Panc1 (cell line): ENCODE measurements around the gene GLI1. TPM values are rescaled to one million over a fixed set of nuclear protein-coding genes. Genes with fewer than 3 reads are reported as not detected.

Experiments
- ATAC-seq: fragments of 200-7000 bp; cut with Tn5 transposase; 2 replicates; pipeline ENCODE4 v1.9.1; 2020; ENCODE audit warnings: mild to moderate bottlenecking, moderate library complexity
- BruUV-seq: library from RNA; stranded (reverse); fragments of 400-500 nt; replicated peaks from 2 replicates; lab custom pipeline; 2021; lab: Mats Ljungman, UMichigan
- CTCF ChIA-PET: fragments of 300-600 bp; sonication (Branson Sonifier 250); formaldehyde crosslinking; loops from one replicate; lab custom pipeline; 2022; ENCODE audit warnings: antibody characterized with exemption; lab: Charles Lee
- POLR2A ChIA-PET: fragments of 300-600 bp; sonication (Branson Sonifier 250); formaldehyde crosslinking; loops from one replicate; lab custom pipeline; 2022; ENCODE audit warnings: antibody characterized with exemption; lab: Charles Lee
- DNase-seq: peaks from one replicate; pipeline ENCODE4 v3.0.0-alpha.2; 2010; ENCODE audit warnings: low read depth, low spot score
- H3K27ac ChIP-seq: 2 replicates; pipeline ENCODE4 v1.5.1; 2011; ENCODE audit warnings: mild to moderate bottlenecking, low read length, inconsistent platforms
- H3K27me3 ChIP-seq: fragments of 200-500 bp; sonication (Bioruptor generic); 2 replicates; pipeline ENCODE4 v1.6.0; 2014; ENCODE audit warnings: low read length, inconsistent platforms; ENCODE audit not compliant: control insufficient read depth, insufficient read depth
- H3K36me3 ChIP-seq: fragments of 200-500 bp; sonication (Bioruptor generic); 2 replicates; pipeline ENCODE4 v1.5.1; 2014; ENCODE audit warnings: inconsistent platforms, mild to moderate bottlenecking, low read length, moderate library complexity; ENCODE audit not compliant: control insufficient read depth, insufficient read depth
- H3K4me1 ChIP-seq: 2 replicates; pipeline ENCODE4 v1.5.1; 2011; ENCODE audit warnings: inconsistent platforms, mild to moderate bottlenecking, low read length, moderate library complexity; ENCODE audit not compliant: control insufficient read depth, insufficient read depth
- H3K4me3 ChIP-seq, 2 experiments: 2 replicates each; pipeline ENCODE4 v1.5.1; 2011 to 2012; ENCODE audit warnings: low read depth in 2 of 2, low read length in 2 of 2, mild to moderate bottlenecking in 2 of 2, inconsistent platforms in 1 of 2, moderate library complexity in 1 of 2
- H3K9me3 ChIP-seq: fragments of 200-500 bp; sonication (Bioruptor generic); 2 replicates; pipeline ENCODE4 v1.5.1; 2014; ENCODE audit warnings: low read depth, mild to moderate bottlenecking, inconsistent platforms, low read length, moderate library complexity; ENCODE audit not compliant: control insufficient read depth, insufficient read depth
- CTCF ChIP-seq: fragments of 450-650 bp; IDR thresholded peaks from 2 replicates; pipeline ENCODE4 v1.5.1; 2017; ENCODE audit warnings: mild to moderate bottlenecking
- POLR2AphosphoS5 ChIP-seq: IDR thresholded peaks from 2 replicates; pipeline ENCODE4 v1.6.1; 2012; ENCODE audit warnings: mild to moderate bottlenecking, low read depth, low read length, moderate library complexity
- REST ChIP-seq, 2 experiments: IDR thresholded peaks; 2 replicates each; pipeline ENCODE4 v1.6.1; 2011 to 2012; ENCODE audit warnings: low read depth in 2 of 2, control low read depth in 1 of 2, low read length in 1 of 2, mild to moderate bottlenecking in 1 of 2, moderate library complexity in 1 of 2; ENCODE audit not compliant: insufficient read depth in 1 of 2
- SIN3A ChIP-seq: IDR thresholded peaks from 2 replicates; pipeline ENCODE4 v1.6.1; 2012; ENCODE audit warnings: low read depth, mild to moderate bottlenecking, low read length, moderate library complexity, borderline replicate concordance; ENCODE audit not compliant: insufficient read depth
- TCF7L2 ChIP-seq: IDR thresholded peaks from 2 replicates; pipeline ENCODE4 v1.6.1; 2011; ENCODE audit warnings: mild to moderate bottlenecking, low read depth, low read length, inconsistent platforms
- in situ Hi-C: cut with HindIII; loops from 2 replicates; pipeline ENCODE4 v1.10.0; 2016; ENCODE audit warnings: low sequenced_read_pairs, low pct_unique_long_range_greater_than_20kb
- intact Hi-C: fragments of 100-400 bp; cut with micrococcal nuclease; formaldehyde crosslinking; loops from one replicate; pipeline ENCODE4 v1.10.0; 2022; ENCODE audit not compliant: unreplicated experiment
- total RNA-seq: library from RNA; stranded (reverse); gene quantifications from one replicate; pipeline ENCODE4 v1.2.1, GENCODE V29; 2021; ENCODE audit not compliant: unreplicated experiment

Gene GLI1
- total RNA-seq, 1 experiment from 2014 or later = 6.5 TPM

DNA sequence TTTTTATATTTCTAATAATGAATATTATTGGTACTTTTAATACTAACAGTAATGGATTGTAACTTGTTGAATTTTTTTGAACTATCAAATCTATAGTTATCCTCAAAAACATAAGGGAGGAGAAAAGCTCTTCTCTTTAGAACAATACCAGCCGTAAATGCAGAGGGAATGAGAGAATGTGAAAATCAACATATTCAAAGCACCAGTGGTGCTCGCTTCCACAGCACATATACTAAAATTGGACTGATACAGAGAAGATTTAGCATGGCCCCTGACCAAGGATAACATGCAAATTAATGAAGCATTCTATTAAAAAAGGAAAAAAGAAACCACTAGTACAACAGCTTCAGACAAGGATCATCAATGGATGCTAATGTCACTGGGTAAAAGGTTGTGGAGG lies 44.5 kb upstream of the GLI1 start:
- H3K36me3 ChIP-seq = no peaks in the 10 kb centered on the region
- BruUV-seq = no TSS peak
- no peaks in the 10 kb centered on the region for H3K9me3 ChIP-seq
- in situ Hi-C loops = no loop called here
- intact Hi-C loops = no loop called here
- CTCF ChIA-PET = interaction anchor here (0.7 kb wide), 1 partner anchor 620 kb away, joined by 13 read pairs; no protein-coding TSS in a partner anchor
- TF ChIP-seq SIN3A = no peak
- TF ChIP-seq REST (IDR thresholded peaks at IDR 0.05; ENCODE audit: insufficient read depth in 1 of 2, low read depth in 2 of 2, low read length in 1 of 2) = no peak
- no peak for TF ChIP-seq CTCF
- no peak for TF ChIP-seq TCF7L2
- TF ChIP-seq POLR2AphosphoS5 = no peak
- ATAC-seq (no peak), DNase-seq (no peak)
- no peaks in the 10 kb centered on the region for H3K4me1 ChIP-seq
- no peaks in the 10 kb centered on the region for H3K27me3 ChIP-seq
- H3K27ac ChIP-seq = no peak overlapping the region
- POLR2A ChIA-PET = no interaction called here
- H3K4me3 ChIP-seq = no peak overlapping the region

DNA sequence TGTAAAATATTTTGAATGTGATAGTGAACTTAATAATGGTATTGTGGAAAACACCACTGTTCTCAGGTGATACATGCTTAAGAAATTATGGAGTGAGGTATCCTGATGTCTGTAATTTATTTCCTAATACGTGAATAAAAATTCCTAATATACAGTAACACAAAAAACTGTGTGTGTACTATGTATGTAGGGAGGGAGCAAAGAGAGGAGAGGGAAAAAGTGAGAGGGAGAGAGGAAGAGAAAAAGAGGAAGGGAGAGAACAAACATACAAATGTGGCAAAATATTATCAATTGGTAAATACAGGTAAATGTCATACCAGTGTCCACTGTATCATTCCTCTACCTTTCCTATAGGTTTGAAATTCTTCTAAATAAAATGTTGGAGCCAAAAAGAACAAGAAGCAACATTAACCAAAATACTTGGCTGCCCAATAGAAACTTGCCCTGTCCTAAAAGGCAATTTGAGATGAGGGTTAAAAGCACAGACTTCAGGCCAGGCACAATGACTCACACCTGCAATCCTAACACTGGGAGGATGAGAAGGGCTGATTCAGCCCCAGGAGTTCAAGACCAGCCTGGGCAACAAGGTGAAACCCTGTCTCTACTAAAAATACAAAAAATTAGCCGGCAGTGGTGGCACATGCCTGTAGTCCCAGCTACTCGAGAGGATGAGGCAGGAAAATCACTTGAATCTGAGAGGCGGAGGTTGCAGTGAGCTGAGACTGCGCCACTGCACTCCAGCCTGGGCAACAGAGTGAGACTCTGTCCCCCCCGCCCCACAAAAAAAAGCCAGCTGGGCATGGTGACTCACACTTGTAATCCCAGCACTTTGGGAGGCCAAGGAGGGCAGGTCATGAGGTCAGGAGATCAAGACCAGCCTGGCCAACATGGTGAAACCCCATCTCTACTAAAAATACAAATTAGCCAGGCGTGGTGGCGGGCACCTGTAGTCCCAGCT lies 43.3 kb upstream of the GLI1 start:
- BruUV-seq = no TSS peak
- Histone ChIP-seq H3K4me3 (no peak overlapping the region), H3K27me3 (no peaks in the 10 kb centered on the region), H3K27ac (no peak overlapping the region), H3K4me1 (no peaks in the 10 kb centered on the region), H3K36me3 (no peaks in the 10 kb centered on the region), H3K9me3 (no peaks in the 10 kb centered on the region)
- POLR2A ChIA-PET = no interaction called here
- peak; percentile 74 for ATAC-seq
- in situ Hi-C loops = no loop called here
- DNase-seq = no peak
- intact Hi-C loops = no loop called here
- CTCF ChIA-PET = interaction anchor here (0.6 kb wide), 1 partner anchor 77 kb away, joined by 3 read pairs; no protein-coding TSS in a partner anchor
- no peak for TF ChIP-seq SIN3A
- TF ChIP-seq CTCF = no peak
- no peak for TF ChIP-seq POLR2AphosphoS5
- TF ChIP-seq REST (IDR thresholded peaks at IDR 0.05; ENCODE audit: insufficient read depth in 1 of 2, low read depth in 2 of 2, low read length in 1 of 2) = no peak
- TF ChIP-seq TCF7L2 = no peak
